GM21528 (cell line): ENCODE measurements around the gene DDX24.

Experiments
- ATAC-seq: cut with Tn5 transposase; IDR thresholded peaks from one replicate; pipeline ENCODE4 v1.9.1; 2021; ENCODE audit warnings: mild to moderate bottlenecking, moderate library complexity; ENCODE audit not compliant: unreplicated experiment, low FRiP score

The DDX24 gene

GRCh38 chr14:94080621-94081385 lies at the start of gene DDX24, which contains the start of gene IFI27L1:
TSS of gene DDX24 (minus strand) at chr14:94081202. CDS start at chr14:94079742, 1,460 bp downstream.
TSS of gene IFI27L1 (plus strand) at chr14:94081310. CDS start at chr14:94096938, 15,628 bp downstream.
- peak; percentile 98 for ATAC-seq

GRCh38 chr14:94129758-94130414 lies 48.9 kb upstream of the DDX24 start:
- ATAC-seq = no peak

- peak; percentile 95 for ATAC-seq
Measured at GRCh38 chr14:94129111-94129757, 48.2 kb upstream of the DDX24 start, which contains the start of gene IFI27L2. TSS of gene IFI27L2 (minus strand) at chr14:94129604. CDS start at chr14:94129564, 40 bp downstream.

- no peak for ATAC-seq
Measured at GRCh38 chr14:94128216-94128839, 47.3 kb upstream of the DDX24 start.

- no peak for ATAC-seq
Measured at GRCh38 chr14:94127330-94127729, 46.3 kb upstream of the DDX24 start.

- ATAC-seq = no peak
Measured at GRCh38 chr14:94126800-94127199, 45.8 kb upstream of the DDX24 start.

- no peak for ATAC-seq
Measured at GRCh38 chr14:94126419-94126677, 45.3 kb upstream of the DDX24 start.

- no peak for ATAC-seq
Measured at GRCh38 chr14:94125659-94126418, 44.8 kb upstream of the DDX24 start.

GRCh38 chr14:94124582-94125377 lies 43.8 kb upstream of the DDX24 start:
- no peak for ATAC-seq

- ATAC-seq = no peak
Measured at GRCh38 chr14:94123868-94124267, 42.9 kb upstream of the DDX24 start.

GRCh38 chr14:94123296-94123695 lies 42.3 kb upstream of the DDX24 start:
- no peak for ATAC-seq

- no peak for ATAC-seq
Measured at GRCh38 chr14:94122438-94122837, 41.4 kb upstream of the DDX24 start.

- ATAC-seq = no peak
Measured at GRCh38 chr14:94121485-94121884, 40.5 kb upstream of the DDX24 start.

- no peak for ATAC-seq
Measured at GRCh38 chr14:94120667-94121340, 39.8 kb upstream of the DDX24 start.

- no peak for ATAC-seq
Measured at GRCh38 chr14:94119071-94119470, 38.1 kb upstream of the DDX24 start.

- ATAC-seq = no peak
Measured at GRCh38 chr14:94117856-94118255, 36.9 kb upstream of the DDX24 start.

GRCh38 chr14:94116701-94117100 lies 35.7 kb upstream of the DDX24 start:
- no peak for ATAC-seq

GRCh38 chr14:94115631-94116030 lies 34.6 kb upstream of the DDX24 start:
- ATAC-seq = no peak

GRCh38 chr14:94115058-94115591 lies 34.1 kb upstream of the DDX24 start:
- no peak for ATAC-seq
